ENCODE data around the gene EPB41L3. TPM values are rescaled to one million over a fixed set of nuclear protein-coding genes. Genes with fewer than 3 reads are reported as not detected.

The EPB41L3 gene
- total and polyA plus RNA-seq, 12 donors = 36.5 to 236 (median 140) TPM

- Histone ChIP-seq H3K27ac (no peak overlapping the region), H3K9me3 (replicated peaks in 1 of 3) (no peaks in the 10 kb centered on the region), H3K27me3 (no peaks in the 10 kb centered on the region), H3K4me1 (replicated peaks in 1 of 2) (no peaks in the 10 kb centered on the region), H3K36me3 (replicated peaks in 1 of 2) (peaks cover 0 to 30% of the 10 kb centered on the region in 2 donors), H3K4me3 (no peak overlapping the region)
- no peak for TF ChIP-seq POLR2A (IDR thresholded peaks at IDR 0.05)
- TF ChIP-seq CTCF (IDR thresholded peaks at IDR 0.05) = no peak
- 95 to 96% (median 96%) methylated on average over 8 of the region's 8 CpGs for WGBS, 4 donors
- DNase-seq = no peak
- intact Hi-C loops (cut with DNase I) = no loop called here
Observed at GRCh38 chr18:5398269-5398668, 145.5 kb downstream of the EPB41L3 start.

- H3K27me3 ChIP-seq = no peaks in the 10 kb centered on the region
Observed at GRCh38 chr18:5397102-5397501, 146.7 kb downstream of the EPB41L3 start.

GRCh38 chr18:5395860-5396448 is 147.8 kb downstream of the EPB41L3 start:
- WGBS, 4 donors = 86 to 95% (median 91%) methylated on average over 6 of the region's 6 CpGs
- no peaks in the 10 kb centered on the region for H3K4me1 ChIP-seq (replicated peaks in 1 of 2)
- H3K36me3 ChIP-seq (replicated peaks in 1 of 2) = peaks cover 0 to 30% of the 10 kb centered on the region in 2 donors
- no peak overlapping the region for H3K27ac ChIP-seq
- H3K4me3 ChIP-seq = no peak overlapping the region
- intact Hi-C loops (cut with DNase I) = no loop called here
- H3K27me3 ChIP-seq = no peaks in the 10 kb centered on the region
- no peaks in the 10 kb centered on the region for H3K9me3 ChIP-seq (replicated peaks in 1 of 3)
- DNase-seq = no peak
- no peak for TF ChIP-seq POLR2A (IDR thresholded peaks at IDR 0.05)
- no peak for TF ChIP-seq CTCF (IDR thresholded peaks at IDR 0.05)

More at GRCh38 chr18:5397102-5397501, 146.7 kb downstream of the EPB41L3 start:
- intact Hi-C loops (cut with DNase I) = no loop called here
- peaks cover 0 to 30% of the 10 kb centered on the region in 2 donors for H3K36me3 ChIP-seq (replicated peaks in 1 of 2)
- 94 to 97% (median 95%) methylated on average over 18 of the region's 18 CpGs for WGBS, 4 donors
- H3K27ac ChIP-seq = no peak overlapping the region
- no peak overlapping the region for H3K4me3 ChIP-seq
- TF ChIP-seq POLR2A (IDR thresholded peaks at IDR 0.05) (no peak), CTCF (IDR thresholded peaks at IDR 0.05) (no peak)
- H3K4me1 ChIP-seq (replicated peaks in 1 of 2) = no peaks in the 10 kb centered on the region
- no peaks in the 10 kb centered on the region for H3K9me3 ChIP-seq (replicated peaks in 1 of 3)
- no peak for DNase-seq

- TF ChIP-seq CTCF (IDR thresholded peaks at IDR 0.05) (no peak), POLR2A (IDR thresholded peaks at IDR 0.05) (no peak)
- H3K4me1 ChIP-seq (replicated peaks in 1 of 2) = no peaks in the 10 kb centered on the region
- no peak for DNase-seq
- no peaks in the 10 kb centered on the region for H3K27me3 ChIP-seq
- H3K27ac ChIP-seq = no peak overlapping the region
- no peak overlapping the region for H3K4me3 ChIP-seq
- peaks cover 0 to 30% of the 10 kb centered on the region in 2 donors for H3K36me3 ChIP-seq (replicated peaks in 1 of 2)
- WGBS, 4 donors = 91 to 96% (median 95%) methylated on average over 5 of the region's 5 CpGs
- no peaks in the 10 kb centered on the region for H3K9me3 ChIP-seq (replicated peaks in 1 of 3)
- intact Hi-C loops (cut with DNase I) = no loop called here
Observed at GRCh38 chr18:5393779-5394178, 150.0 kb downstream of the EPB41L3 start.
